Immature natural killer cell (primary cell): ENCODE measurements around the gene NUFIP1. TPM values are rescaled to one million over a fixed set of nuclear protein-coding genes. Genes with fewer than 3 reads are reported as not detected.
A peak's percentile ranks its signal among the peaks of the same experiment; 100 is the strongest.
"Not testable (repeated sequence)": the region's sequence is repeated elsewhere in the genome, so short reads cannot be mapped to it uniquely, and the experiment has no call there.

Experiments used
- DNase-seq, 3 donors: peaks; one replicate each; pipeline ENCODE4 v3.0.0; 2022; ENCODE audit warnings: mixed read lengths in 1 of 3
- H3K27ac Mint-ChIP-seq, 6 donors: one replicate each; pipeline ENCODE4 v1.8.0; 2020; ENCODE audit warnings: mixed read lengths in 6 of 6, mild to moderate bottlenecking in 5 of 6, inconsistent platforms in 4 of 6, moderate library complexity in 3 of 6
- H3K27me3 Mint-ChIP-seq, 3 donors: one replicate each; pipeline ENCODE4 v1.8.0; 2020 to 2021; ENCODE audit warnings: low read depth in 3 of 3, mild to moderate bottlenecking in 3 of 3, mixed read lengths in 3 of 3, moderate library complexity in 3 of 3, inconsistent platforms in 1 of 3
- H3K36me3 Mint-ChIP-seq, 3 donors: one replicate each; pipeline ENCODE4 v1.8.0; 2020; ENCODE audit warnings: mixed read lengths in 3 of 3, inconsistent platforms in 2 of 3, mild to moderate bottlenecking in 2 of 3
- H3K4me1 Mint-ChIP-seq, 2 donors: one replicate each; pipeline ENCODE4 v1.8.0; 2020; ENCODE audit warnings: inconsistent platforms in 2 of 2, mild to moderate bottlenecking in 2 of 2, mixed read lengths in 2 of 2, moderate library complexity in 1 of 2
- H3K4me3 Mint-ChIP-seq, 5 donors: one replicate each; pipeline ENCODE4 v1.8.0; 2020; ENCODE audit warnings: mild to moderate bottlenecking in 5 of 5, mixed read lengths in 5 of 5, inconsistent platforms in 3 of 5, moderate library complexity in 3 of 5
- H3K9me3 Mint-ChIP-seq, 6 donors: one replicate each; pipeline ENCODE4 v1.8.0; 2020; ENCODE audit warnings: mild to moderate bottlenecking in 6 of 6, mixed read lengths in 6 of 6, inconsistent platforms in 4 of 6, moderate library complexity in 3 of 6
- polyA plus RNA-seq, 3 donors: library from polyadenylated mRNA; unstranded; fragments of 300-500 nt; fragmentation: Illumina TruSeq; gene quantifications; one replicate each; pipeline ENCODE4 v1.2.3, GENCODE V29; 2021

Gene NUFIP1
- polyA plus RNA-seq, 3 donors from 2014 or later = 0.81 to 4.6 (median 1.7) TPM

GRCh38 chr13:44903574-44903985, 85.7 kb downstream of the NUFIP1 start:
- Mint-ChIP-seq H3K4me3 (no peak overlapping the region), H3K9me3 (no peaks in the 10 kb centered on the region), H3K36me3 (no peaks in the 10 kb centered on the region), H3K4me1 (peaks cover 2 to 7% of the 10 kb centered on the region in 2 donors), H3K27ac (no peak overlapping the region), H3K27me3 (peaks cover 0 to 13% (median 5%) of the 10 kb centered on the region in 3 donors)
- no peak for DNase-seq

- peaks cover 0 to 13% (median 6%) of the 10 kb centered on the region in 3 donors for H3K27me3 Mint-ChIP-seq
- no peaks in the 10 kb centered on the region for H3K4me1 Mint-ChIP-seq
- H3K4me3 Mint-ChIP-seq = no peak overlapping the region
- no peak for DNase-seq
- no peak overlapping the region for H3K27ac Mint-ChIP-seq
- no peaks in the 10 kb centered on the region for H3K9me3 Mint-ChIP-seq
- no peaks in the 10 kb centered on the region for H3K36me3 Mint-ChIP-seq
Measured at GRCh38 chr13:44902738-44903137, 86.5 kb downstream of the NUFIP1 start.

GRCh38 chr13:44899967-44900366, 89.3 kb downstream of the NUFIP1 start:
- Mint-ChIP-seq H3K27ac (no peak overlapping the region), H3K4me3 (no peak overlapping the region), H3K36me3 (no peaks in the 10 kb centered on the region), H3K4me1 (no peaks in the 10 kb centered on the region), H3K9me3 (no peaks in the 10 kb centered on the region), H3K27me3 (peaks cover 0 to 13% (median 6%) of the 10 kb centered on the region in 3 donors)
- DNase-seq = no peak

- H3K4me1 Mint-ChIP-seq, H3K27me3 Mint-ChIP-seq, H3K9me3 Mint-ChIP-seq, H3K27ac Mint-ChIP-seq, H3K4me3 Mint-ChIP-seq, H3K36me3 Mint-ChIP-seq, DNase-seq: not testable (repeated sequence)
Measured at GRCh38 chr13:44898308-44898707, 91.0 kb downstream of the NUFIP1 start.

- Mint-ChIP-seq H3K27ac (no peak overlapping the region), H3K4me3 (no peak overlapping the region), H3K36me3 (no peaks in the 10 kb centered on the region), H3K9me3 (no peaks in the 10 kb centered on the region), H3K27me3 (peaks cover 0 to 6% (median 2%) of the 10 kb centered on the region in 3 donors), H3K4me1 (no peaks in the 10 kb centered on the region)
- no peak for DNase-seq
Measured at GRCh38 chr13:44895953-44896335, 93.3 kb downstream of the NUFIP1 start.

- Mint-ChIP-seq H3K27ac (no peak overlapping the region), H3K9me3 (no peaks in the 10 kb centered on the region), H3K36me3 (no peaks in the 10 kb centered on the region), H3K4me3 (no peak overlapping the region), H3K4me1 (no peaks in the 10 kb centered on the region), H3K27me3 (peaks cover 0 to 6% (median 0%) of the 10 kb centered on the region in 3 donors)
- no peak for DNase-seq
Measured at GRCh38 chr13:44895264-44895952, 93.9 kb downstream of the NUFIP1 start.

- no peak for DNase-seq
- Mint-ChIP-seq H3K9me3 (no peaks in the 10 kb centered on the region), H3K27ac (peak overlapping the region in 1 of 6 donors; percentile 5), H3K27me3 (peaks cover 0 to 2% (median 1%) of the 10 kb centered on the region in 3 donors), H3K36me3 (no peaks in the 10 kb centered on the region), H3K4me1 (no peaks in the 10 kb centered on the region), H3K4me3 (no peak overlapping the region)
Measured at GRCh38 chr13:44894001-44894770, 95.1 kb downstream of the NUFIP1 start.

Other genes starting within 250 kb of the NUFIP1 start
- gene GPALPP1, start 67 bp upstream of the NUFIP1 start, polyA plus RNA-seq = 10 to 100 TPM; 13.2 to 21.3 (median 15.2) TPM
- 1 to 10 TPM; 4.5 to 9.4 (median 9.3) TPM for gene GTF2F2, start 131.0 kb upstream of the NUFIP1 start, polyA plus RNA-seq
- gene KCTD4, start 211.6 kb upstream of the NUFIP1 start, polyA plus RNA-seq = under 1 TPM in 1 of 3 donors, not detected in 2; 0.20 TPM